ENCODE data around the gene IGFL2. TPM values are rescaled to one million over a fixed set of nuclear protein-coding genes. Genes with fewer than 3 reads are reported as not detected.

IGFL2 gene
- total RNA-seq, 3 donors from 2014 or later, result 0.38 to 0.53 TPM; not detected in 1

- Histone ChIP-seq H3K4me1 (ENCODE audit: low read depth) (no peaks in the 10 kb centered on the region), H3K36me3 (ENCODE audit: low read depth) (no peaks in the 10 kb centered on the region), H3K4me3 (no peak overlapping the region), H3K9me3 (no peaks in the 10 kb centered on the region)
- TF ChIP-seq CTCF (IDR thresholded peaks at IDR 0.05), result no peak
- intact Hi-C loops (cut with DNase I, micrococcal nuclease), result no loop called here
- DNase-seq, result no peak
- ATAC-seq, result peak; percentile 59
Observed at GRCh38 chr19:46209472-46209871, 61.4 kb downstream of the IGFL2 start.

GRCh38 chr19:46210669-46211068, 62.6 kb downstream of the IGFL2 start:
- ATAC-seq (no peak), DNase-seq (no peak)
- H3K4me1 ChIP-seq (ENCODE audit: low read depth), result no peaks in the 10 kb centered on the region
- H3K4me3 ChIP-seq, result no peak overlapping the region
- TF ChIP-seq CTCF (IDR thresholded peaks at IDR 0.05), result no peak
- no peaks in the 10 kb centered on the region for H3K9me3 ChIP-seq
- intact Hi-C loops (cut with DNase I, micrococcal nuclease), result no loop called here
- no peaks in the 10 kb centered on the region for H3K36me3 ChIP-seq (ENCODE audit: low read depth)

Other genes starting within 250 kb of the IGFL2 start
- gene MYPOP, start 245.6 kb upstream of the IGFL2 start, total RNA-seq, result 10 to 100 TPM in 2 of 3 donors, 1 to 10 TPM in 1; 9.2 to 13.7 (median 10.2) TPM
- gene NANOS2, start 233.5 kb upstream of the IGFL2 start, total RNA-seq, result not detected
- gene NOVA2, start 174.4 kb upstream of the IGFL2 start, total RNA-seq, result 1 to 10 TPM in 2 of 3 donors, under 1 TPM in 1; 0.55 to 3.0 (median 1.3) TPM
- gene CCDC61, start 152.8 kb upstream of the IGFL2 start, total RNA-seq, result 10 to 100 TPM; 16.5 to 25.0 (median 17.6) TPM
- gene PGLYRP1, start 125.2 kb upstream of the IGFL2 start, total RNA-seq, result not detected
- not detected for gene IGFL4, start 107.2 kb upstream of the IGFL2 start, total RNA-seq
- gene IGFL3, start 23.6 kb upstream of the IGFL2 start, total RNA-seq, result not detected
- not detected for gene IGFL1, start 81.5 kb downstream of the IGFL2 start, total RNA-seq
- gene HIF3A, start 148.8 kb downstream of the IGFL2 start, total RNA-seq, result 10 to 100 TPM in 2 of 3 donors, 1 to 10 TPM in 1; 4.9 to 96.1 (median 19.0) TPM
- 10 to 100 TPM; 55.3 to 71.6 (median 59.4) TPM for gene PPP5C, start 198.8 kb downstream of the IGFL2 start, total RNA-seq